ENCODE measurements around the gene CEP63.

CEP63 gene

DNA sequence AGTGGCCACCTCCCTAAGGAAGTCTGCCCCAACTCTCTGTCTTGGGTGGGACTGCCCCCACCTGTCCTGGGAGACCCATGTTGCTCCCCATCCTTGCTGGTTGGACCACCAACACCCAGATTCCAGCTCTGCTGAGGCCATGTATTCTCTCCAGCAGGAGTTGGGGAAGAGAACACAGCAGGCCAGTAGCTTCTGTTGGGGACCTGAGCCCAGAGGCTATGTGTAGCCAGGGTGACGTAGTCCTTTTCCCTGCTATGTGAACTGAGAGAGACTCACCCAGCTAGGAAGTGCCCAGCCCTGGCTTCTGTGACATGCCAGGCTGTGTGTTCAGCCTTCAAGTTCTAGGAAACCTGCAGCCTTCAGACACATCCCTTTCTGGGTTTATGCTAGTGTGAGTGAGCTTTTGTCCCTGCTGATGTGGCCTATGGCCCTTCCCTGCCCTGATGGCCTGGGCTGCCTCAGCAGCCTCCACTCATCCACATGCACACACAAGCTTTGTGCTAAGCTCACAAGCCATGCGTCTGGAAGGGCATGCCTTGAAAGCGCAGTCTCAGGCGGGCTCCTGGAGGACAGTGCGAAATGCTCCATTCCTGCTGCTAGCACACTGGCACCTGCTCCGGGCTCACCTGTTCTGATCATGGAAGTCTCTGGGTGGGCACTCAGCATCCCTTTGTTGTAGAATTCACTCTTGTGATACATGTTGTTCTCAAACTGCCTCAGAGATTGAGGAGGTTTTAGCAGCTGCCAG, 122.3 kb downstream of the CEP63 start:
- Histone ChIP-seq H3K4me3 (ENCODE audit: low read depth, low read length) (no peak overlapping the region), H3K9me3 (ENCODE audit: control insufficient read depth, insufficient read depth, low read length) (no peaks in the 10 kb centered on the region), H3K27me3 (ENCODE audit: control insufficient read depth, insufficient read depth, low read length) (no peaks in the 10 kb centered on the region), H3K27ac (ENCODE audit: low read depth, low read length) (no peak overlapping the region), H3K9ac (ENCODE audit: low read depth, low read length) (no peak overlapping the region), H3K4me1 (ENCODE audit: control insufficient read depth, insufficient read depth, low read length) (no peaks in the 10 kb centered on the region), H3K36me3 (ENCODE audit: control insufficient read depth, insufficient read depth, low read length) (no peaks in the 10 kb centered on the region)

DNA sequence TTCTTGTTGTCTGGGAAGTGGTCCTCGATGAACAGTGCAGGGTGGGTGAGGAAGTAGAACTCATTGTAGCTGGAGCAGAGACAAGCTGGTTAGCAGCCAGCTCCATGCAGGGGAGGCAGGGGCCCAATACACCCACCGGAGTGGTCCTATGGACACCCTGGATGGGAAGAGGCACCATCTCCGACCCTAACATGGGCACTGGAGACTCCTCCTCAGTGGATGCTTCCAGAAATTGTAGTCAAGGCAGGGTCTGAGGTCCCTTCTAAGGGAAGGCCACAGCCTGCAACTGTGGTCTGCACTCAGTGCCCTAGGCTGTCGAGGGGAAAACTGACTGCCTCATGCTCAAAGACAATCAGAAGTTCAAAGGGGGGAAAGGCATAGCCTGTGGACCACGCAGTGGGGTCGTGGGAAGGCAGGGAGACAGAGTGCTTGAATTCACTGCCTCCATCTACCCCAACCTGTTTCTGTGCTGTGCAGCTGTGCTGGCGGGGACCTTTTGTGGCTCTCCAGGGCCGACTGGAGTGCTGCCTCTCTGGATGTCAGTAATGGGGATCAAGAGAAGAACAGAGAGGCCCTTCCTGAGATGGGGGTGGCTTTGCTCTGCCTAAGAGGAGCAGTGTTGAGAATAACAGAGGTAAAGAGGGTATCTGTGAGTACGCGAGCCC, 123.0 kb downstream of the CEP63 start:
- Histone ChIP-seq H3K36me3 (ENCODE audit: control insufficient read depth, insufficient read depth, low read length) (no peaks in the 10 kb centered on the region), H3K4me3 (ENCODE audit: low read depth, low read length) (no peak overlapping the region), H3K27me3 (ENCODE audit: control insufficient read depth, insufficient read depth, low read length) (no peaks in the 10 kb centered on the region; the same call in 1 of the 2 replicates), H3K4me1 (ENCODE audit: control insufficient read depth, insufficient read depth, low read length) (no peaks in the 10 kb centered on the region), H3K9ac (ENCODE audit: low read depth, low read length) (no peak overlapping the region), H3K27ac (ENCODE audit: low read depth, low read length) (no peak overlapping the region), H3K9me3 (ENCODE audit: control insufficient read depth, insufficient read depth, low read length) (no peaks in the 10 kb centered on the region)

DNA sequence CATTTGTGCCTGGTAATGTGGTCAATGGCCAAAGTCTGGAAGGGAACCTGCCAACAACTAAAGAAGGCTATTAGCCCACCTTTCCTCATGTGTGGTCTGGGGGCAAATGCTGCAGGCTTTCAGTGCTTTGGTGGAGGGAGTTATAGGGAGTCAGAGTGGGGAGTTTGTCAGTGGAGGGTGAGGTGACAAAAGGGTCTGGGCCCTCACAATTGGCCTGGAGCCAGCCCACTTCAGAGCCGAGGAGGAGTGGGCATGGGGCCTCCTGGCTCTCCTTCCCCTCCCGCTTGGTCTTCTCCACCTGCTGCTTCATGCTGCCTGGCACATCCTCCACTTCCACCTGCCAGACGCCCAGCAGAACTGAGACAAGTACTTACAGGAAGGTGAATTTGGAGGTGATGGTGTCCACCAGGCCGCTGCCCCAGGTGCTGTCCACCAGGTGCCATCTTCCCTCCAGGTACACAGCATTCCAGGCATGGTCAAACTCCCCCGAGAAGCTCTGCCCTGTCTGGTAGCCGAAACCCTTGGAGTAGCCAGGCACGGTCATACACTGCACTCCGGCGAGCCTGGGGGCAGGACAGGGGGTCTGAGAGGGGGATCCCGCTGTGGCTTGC, 124.1 kb downstream of the CEP63 start:
- Histone ChIP-seq H3K36me3 (ENCODE audit: control insufficient read depth, insufficient read depth, low read length) (no peaks in the 10 kb centered on the region), H3K27ac (ENCODE audit: low read depth, low read length) (no peak overlapping the region), H3K9me3 (ENCODE audit: control insufficient read depth, insufficient read depth, low read length) (no peaks in the 10 kb centered on the region), H3K4me1 (ENCODE audit: control insufficient read depth, insufficient read depth, low read length) (no peaks in the 10 kb centered on the region), H3K4me3 (ENCODE audit: low read depth, low read length) (no peak overlapping the region), H3K9ac (ENCODE audit: low read depth, low read length) (no peak overlapping the region), H3K27me3 (ENCODE audit: control insufficient read depth, insufficient read depth, low read length) (no peaks in the 10 kb centered on the region; the same call in 1 of the 2 replicates)

DNA sequence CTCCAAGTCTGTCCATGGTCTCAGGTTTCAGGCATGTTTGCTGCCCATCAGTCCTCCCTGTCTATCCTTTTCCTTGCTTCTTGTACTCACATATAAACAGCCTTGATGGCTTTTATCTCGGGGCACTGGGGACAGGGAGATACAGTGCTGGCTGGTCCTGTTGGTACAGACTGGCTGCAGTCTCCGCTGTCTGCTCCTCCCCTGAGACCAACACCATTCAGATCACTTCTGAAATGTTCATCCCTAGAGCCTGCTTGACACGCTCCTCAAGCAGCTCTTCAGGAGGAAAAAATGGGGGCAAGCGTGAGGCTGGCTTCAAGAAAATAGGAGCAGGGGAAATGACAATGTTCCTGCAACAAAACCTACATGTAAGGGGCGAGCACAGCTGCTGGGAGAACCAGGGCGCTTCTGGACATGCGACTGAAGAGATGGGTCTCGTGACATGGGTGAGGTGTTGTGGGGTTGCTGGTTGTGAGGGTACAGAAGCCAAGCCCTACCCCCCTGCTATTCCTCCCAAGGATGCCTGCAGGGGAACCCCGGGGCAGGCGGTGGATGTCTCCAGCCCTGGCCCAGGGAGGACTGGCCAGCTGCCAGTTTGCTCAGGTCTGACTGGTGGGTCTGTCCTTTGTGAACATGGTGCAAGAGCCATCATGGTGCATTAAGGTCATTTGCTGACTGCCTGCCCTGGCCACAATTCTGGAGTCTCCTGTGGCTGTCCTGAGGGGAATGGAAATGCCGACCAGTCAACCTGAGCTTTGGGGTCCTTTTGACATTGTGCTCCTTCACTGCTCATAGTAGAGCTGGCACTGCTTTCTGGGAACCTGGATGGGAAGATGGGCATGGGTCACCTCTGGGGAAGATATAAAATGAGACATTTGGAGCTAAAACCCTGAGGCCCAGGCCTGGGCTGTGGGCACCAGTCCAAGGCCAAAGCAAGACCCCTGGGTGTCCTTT, 124.9 kb downstream of the CEP63 start:
- Histone ChIP-seq H3K36me3 (ENCODE audit: control insufficient read depth, insufficient read depth, low read length) (no peaks in the 10 kb centered on the region), H3K9ac (ENCODE audit: low read depth, low read length) (no peak overlapping the region), H3K9me3 (ENCODE audit: control insufficient read depth, insufficient read depth, low read length) (no peaks in the 10 kb centered on the region), H3K4me3 (ENCODE audit: low read depth, low read length) (no peak overlapping the region), H3K27me3 (ENCODE audit: control insufficient read depth, insufficient read depth, low read length) (no peaks in the 10 kb centered on the region; the same call in 1 of the 2 replicates), H3K27ac (ENCODE audit: low read depth, low read length) (no peak overlapping the region), H3K4me1 (ENCODE audit: control insufficient read depth, insufficient read depth, low read length) (no peaks in the 10 kb centered on the region)

DNA sequence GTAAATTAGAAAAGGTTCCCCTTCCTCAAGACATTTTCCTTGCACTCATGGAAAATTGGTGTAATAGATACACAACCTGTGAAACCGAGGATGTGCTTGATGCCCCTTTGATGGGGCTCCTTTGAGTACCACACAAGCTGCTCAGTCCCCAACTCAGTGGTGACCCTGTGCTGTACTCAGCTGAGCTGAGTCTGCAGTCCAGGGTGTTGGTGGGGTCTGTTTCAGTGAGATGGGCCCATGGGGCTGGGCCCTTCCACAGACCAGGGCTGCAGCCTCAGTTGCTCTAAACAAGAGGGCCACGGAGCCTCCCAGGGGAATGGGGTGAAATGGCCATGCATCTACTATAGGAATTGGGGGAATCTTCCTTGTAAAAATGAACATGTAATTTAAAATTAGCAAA, 125.7 kb downstream of the CEP63 start:
- no peaks in the 10 kb centered on the region for H3K4me1 ChIP-seq (ENCODE audit: control insufficient read depth, insufficient read depth, low read length)
- no peaks in the 10 kb centered on the region for H3K36me3 ChIP-seq (ENCODE audit: control insufficient read depth, insufficient read depth, low read length)
- no peaks in the 10 kb centered on the region for H3K9me3 ChIP-seq (ENCODE audit: control insufficient read depth, insufficient read depth, low read length)
- H3K9ac ChIP-seq (ENCODE audit: low read depth, low read length) = no peak overlapping the region
- no peak overlapping the region for H3K4me3 ChIP-seq (ENCODE audit: low read depth, low read length)
- no peak overlapping the region for H3K27ac ChIP-seq (ENCODE audit: low read depth, low read length)
- H3K27me3 ChIP-seq (ENCODE audit: control insufficient read depth, insufficient read depth, low read length) = no peaks in the 10 kb centered on the region; the same call in 1 of the 2 replicates

DNA sequence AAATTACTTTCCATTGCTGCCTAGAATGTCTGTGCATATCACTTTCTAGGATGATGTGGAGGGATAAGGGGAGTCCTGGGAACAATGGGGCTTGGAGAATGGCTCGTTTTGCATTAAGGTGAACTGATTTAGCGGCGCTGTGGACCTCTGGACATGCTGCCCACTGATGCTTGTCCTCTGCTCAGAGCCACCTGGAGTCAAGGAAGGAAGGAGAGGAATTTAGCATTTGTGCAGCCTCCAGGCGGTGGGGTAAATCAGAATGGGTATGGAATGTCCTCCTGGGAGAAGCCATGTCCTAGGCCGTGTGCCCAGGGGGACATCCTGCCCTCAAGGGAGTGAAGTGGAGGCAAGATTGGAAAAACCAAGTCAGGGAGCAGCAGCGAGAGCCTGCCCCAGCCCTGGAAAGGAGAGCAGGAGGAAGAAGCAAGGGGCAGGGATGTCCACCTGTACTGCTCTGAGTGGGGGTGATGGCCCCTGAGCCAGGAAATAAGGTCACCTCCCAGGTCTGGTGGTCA, 127.2 kb downstream of the CEP63 start:
- Histone ChIP-seq H3K9me3 (ENCODE audit: control insufficient read depth, insufficient read depth, low read length) (no peaks in the 10 kb centered on the region), H3K4me1 (ENCODE audit: control insufficient read depth, insufficient read depth, low read length) (no peaks in the 10 kb centered on the region), H3K9ac (ENCODE audit: low read depth, low read length) (no peak overlapping the region), H3K36me3 (ENCODE audit: control insufficient read depth, insufficient read depth, low read length) (no peaks in the 10 kb centered on the region), H3K27me3 (ENCODE audit: control insufficient read depth, insufficient read depth, low read length) (no peaks in the 10 kb centered on the region; the same call in 1 of the 2 replicates), H3K27ac (ENCODE audit: low read depth, low read length) (no peak overlapping the region), H3K4me3 (ENCODE audit: low read depth, low read length) (no peak overlapping the region)

DNA sequence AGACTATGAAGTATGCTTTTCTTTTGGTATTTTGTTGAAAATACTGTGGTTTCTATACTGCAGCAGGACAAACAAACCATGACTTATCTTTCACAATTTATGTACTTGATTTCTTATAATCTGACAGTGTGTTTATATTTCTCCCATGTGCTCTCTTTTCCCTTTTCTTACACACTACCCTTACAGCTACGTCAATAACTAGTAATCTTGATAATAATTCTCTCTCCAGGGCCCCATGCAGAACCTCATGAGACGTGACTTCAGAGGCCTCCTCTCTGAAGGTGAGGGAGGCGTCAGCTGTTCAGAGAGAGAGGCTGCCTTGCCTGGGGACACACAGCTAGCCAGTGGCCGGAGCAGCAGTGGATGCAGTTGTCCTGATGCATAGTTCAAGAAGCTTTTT, 129.1 kb downstream of the CEP63 start:
- Histone ChIP-seq H3K27ac (ENCODE audit: low read depth, low read length) (no peak overlapping the region), H3K4me3 (ENCODE audit: low read depth, low read length) (no peak overlapping the region), H3K36me3 (ENCODE audit: control insufficient read depth, insufficient read depth, low read length) (no peaks in the 10 kb centered on the region), H3K9me3 (ENCODE audit: control insufficient read depth, insufficient read depth, low read length) (no peaks in the 10 kb centered on the region), H3K27me3 (ENCODE audit: control insufficient read depth, insufficient read depth, low read length) (no peaks in the 10 kb centered on the region; the same call in 1 of the 2 replicates), H3K9ac (ENCODE audit: low read depth, low read length) (no peak overlapping the region), H3K4me1 (ENCODE audit: control insufficient read depth, insufficient read depth, low read length) (no peaks in the 10 kb centered on the region)

DNA sequence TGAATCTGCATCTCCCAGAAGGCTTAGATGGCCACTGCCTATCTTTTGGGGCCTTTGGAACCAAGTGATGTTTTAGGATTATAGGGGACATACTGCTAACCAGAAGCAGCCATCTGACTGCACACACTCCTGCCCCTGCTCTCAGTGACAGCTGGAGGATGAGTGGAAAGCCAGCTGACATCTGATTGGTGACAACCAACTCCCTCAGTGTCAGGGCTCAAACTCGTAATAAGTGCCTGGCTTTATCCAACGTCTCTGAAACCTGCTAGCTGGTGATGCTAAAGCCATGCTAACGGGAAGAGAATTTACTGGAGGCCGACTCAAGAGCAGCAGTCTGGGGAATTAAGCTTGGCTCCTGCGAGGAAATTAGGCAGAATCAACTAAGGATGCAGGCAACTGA, 129.9 kb downstream of the CEP63 start:
- no peaks in the 10 kb centered on the region for H3K4me1 ChIP-seq (ENCODE audit: control insufficient read depth, insufficient read depth, low read length)
- no peak overlapping the region for H3K27ac ChIP-seq (ENCODE audit: low read depth, low read length)

DNA sequence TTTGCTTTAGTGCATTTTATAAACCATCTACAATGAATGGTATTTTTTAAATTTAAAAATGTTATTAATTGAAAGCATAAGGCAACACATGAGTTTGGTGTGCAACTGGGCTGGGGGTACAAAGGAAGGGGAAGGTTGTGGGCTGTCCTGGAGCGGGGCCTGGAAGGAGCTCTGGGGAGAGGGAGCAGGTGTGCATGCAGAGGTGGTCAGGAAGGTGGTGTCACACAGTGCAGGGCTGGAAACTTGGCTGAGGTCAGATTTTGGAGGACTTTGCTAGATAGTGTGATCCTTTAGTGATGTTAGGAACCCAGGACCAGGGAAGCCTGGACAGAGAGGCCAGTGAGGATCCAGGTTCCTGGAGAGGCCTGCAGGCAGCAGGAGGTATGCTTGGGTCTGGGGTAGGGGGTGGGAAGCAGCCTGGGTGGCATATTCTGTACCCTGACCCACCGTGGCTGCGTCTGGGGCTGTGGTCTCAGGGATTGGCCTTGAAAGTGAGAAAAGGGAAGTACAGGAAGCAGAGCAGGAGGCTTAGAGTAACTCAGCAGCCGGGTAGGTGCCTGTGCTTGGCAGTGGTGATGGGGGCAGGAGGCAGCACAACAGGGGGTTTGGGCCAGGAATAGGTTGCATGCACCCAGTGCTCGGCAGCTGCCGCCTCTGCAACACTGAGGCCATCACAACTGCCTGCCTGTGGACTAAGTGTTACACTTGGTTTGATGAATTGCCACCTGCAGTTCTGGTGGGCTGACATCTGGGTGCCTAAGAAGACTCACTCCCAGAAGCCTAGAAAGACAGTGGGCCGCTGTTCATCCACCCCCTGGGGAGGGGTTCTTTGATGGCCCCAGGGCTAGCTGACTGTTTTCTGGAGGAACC, 132.0 kb downstream of the CEP63 start:
- no peaks in the 10 kb centered on the region for H3K36me3 ChIP-seq (ENCODE audit: control insufficient read depth, insufficient read depth, low read length)
- H3K4me1 ChIP-seq (ENCODE audit: control insufficient read depth, insufficient read depth, low read length) = no peaks in the 10 kb centered on the region
- H3K9ac ChIP-seq (ENCODE audit: low read depth, low read length) = no peak overlapping the region
- no peaks in the 10 kb centered on the region; the same call in 1 of the 2 replicates for H3K27me3 ChIP-seq (ENCODE audit: control insufficient read depth, insufficient read depth, low read length)
- no peaks in the 10 kb centered on the region for H3K9me3 ChIP-seq (ENCODE audit: control insufficient read depth, insufficient read depth, low read length)
- H3K4me3 ChIP-seq (ENCODE audit: low read depth, low read length) = no peak overlapping the region
- no peak overlapping the region for H3K27ac ChIP-seq (ENCODE audit: low read depth, low read length)

More for the DNA sequence above, 129.9 kb downstream of the CEP63 start:
- Histone ChIP-seq H3K9ac (ENCODE audit: low read depth, low read length) (no peak overlapping the region), H3K27me3 (ENCODE audit: control insufficient read depth, insufficient read depth, low read length) (no peaks in the 10 kb centered on the region; the same call in 1 of the 2 replicates), H3K4me3 (ENCODE audit: low read depth, low read length) (no peak overlapping the region), H3K9me3 (ENCODE audit: control insufficient read depth, insufficient read depth, low read length) (no peaks in the 10 kb centered on the region), H3K36me3 (ENCODE audit: control insufficient read depth, insufficient read depth, low read length) (no peaks in the 10 kb centered on the region)

Measured in HUES48 (cell line).